T-cell (primary cell): Measurements from ENCODE around the gene ARL9. TPM values are rescaled to one million over a fixed set of nuclear protein-coding genes. Genes with fewer than 3 reads are reported as not detected.
"Not testable (repeated sequence)": the region's sequence is repeated elsewhere in the genome, so short reads cannot be mapped to it uniquely, and the experiment has no call there.

Experiments used
- ATAC-seq, 4 experiments: fragments of 200-7000 bp in 3 of 4; fragments of 150-1000 bp in 1 of 4; cut with Tn5 transposase; replicated peaks in 1 of 4; 1 replicate in 3 of 4; 2 replicates in 1 of 4; pipeline ENCODE4 v1.10.0; 2021; ENCODE audit warnings: moderate library complexity in 3 of 4, mild to moderate bottlenecking in 2 of 4, moderate number of reproducible peaks in 1 of 4
- CTCF ChIA-PET, 2 donors: fragments of 300-600 bp; sonication (Branson Sonifier 250); formaldehyde crosslinking; loops; one replicate each; lab custom pipeline; 2022; ENCODE audit warnings: antibody characterized with exemption in 2 of 2; lab: Charles Lee
- POLR2A ChIA-PET, 2 donors: fragments of 300-600 bp; sonication (Branson Sonifier 250); formaldehyde crosslinking; loops; one replicate each; lab custom pipeline; 2022; ENCODE audit warnings: antibody characterized with exemption in 2 of 2; lab: Charles Lee
- DNase-seq, 35 experiments: peaks; one replicate each; pipeline versions ENCODE4 v3.0.0 to v3.0.0-alpha.2; 2013 to 2023
- H3K27ac ChIP-seq: one replicate; pipeline ENCODE4 v1.5.1; 2013; ENCODE audit warnings: low read length
- H3K27me3 ChIP-seq, 2 experiments: replicated peaks in 1 of 2; 1 replicate in 1 of 2; 2 replicates in 1 of 2; pipeline versions ENCODE4 v1.6.1 to v1.7.0; 2013; ENCODE audit warnings: low read length in 1 of 2, mixed read lengths in 1 of 2; ENCODE audit not compliant: control insufficient read depth in 2 of 2, insufficient read depth in 2 of 2; ENCODE audit errors: extremely low read depth in 1 of 2
- H3K36me3 ChIP-seq, 2 donors: 1 replicate in 1 of 2; 2 replicates in 1 of 2; pipeline versions ENCODE4 v1.6.1 to v1.7.0; 2013; ENCODE audit warnings: low read length in 1 of 2; ENCODE audit not compliant: control insufficient read depth in 2 of 2, insufficient read depth in 1 of 2; ENCODE audit errors: extremely low read depth in 1 of 2
- H3K4me1 ChIP-seq, 2 experiments: 1 replicate in 1 of 2; 2 replicates in 1 of 2; pipeline versions ENCODE4 v1.6.1 to v1.7.0; 2013; ENCODE audit warnings: low read length in 2 of 2, mixed read lengths in 1 of 2; ENCODE audit not compliant: insufficient read depth in 2 of 2, control insufficient read depth in 1 of 2; ENCODE audit errors: extremely low read depth in 1 of 2
- H3K4me3 ChIP-seq, 2 donors: 1 replicate in 1 of 2; 2 replicates in 1 of 2; pipeline versions ENCODE4 v1.5.1 to v1.7.0; 2013; ENCODE audit warnings: mild to moderate bottlenecking in 2 of 2, low read length in 1 of 2, moderate library complexity in 1 of 2; ENCODE audit not compliant: control insufficient read depth in 1 of 2; ENCODE audit errors: extremely low read depth in 1 of 2
- H3K9me3 ChIP-seq: 2 replicates; pipeline ENCODE4 v1.7.0; 2013
- H3K27ac Mint-ChIP-seq, 2 donors: one replicate each; pipeline ENCODE4 v1.8.0; 2020 to 2021; ENCODE audit warnings: mild to moderate bottlenecking in 2 of 2, mixed read lengths in 2 of 2
- H3K27me3 Mint-ChIP-seq, 2 donors: one replicate each; pipeline ENCODE4 v1.8.0; 2021 to 2022; ENCODE audit warnings: mixed read lengths in 2 of 2
- H3K36me3 Mint-ChIP-seq: one replicate; pipeline ENCODE4 v1.8.0; 2021; ENCODE audit warnings: mixed read lengths
- H3K4me1 Mint-ChIP-seq, 3 donors: one replicate each; pipeline ENCODE4 v1.8.0; 2020 to 2022; ENCODE audit warnings: mixed read lengths in 3 of 3, mild to moderate bottlenecking in 1 of 3
- H3K4me3 Mint-ChIP-seq, 3 donors: one replicate each; pipeline ENCODE4 v1.8.0; 2020 to 2022; ENCODE audit warnings: mild to moderate bottlenecking in 3 of 3, mixed read lengths in 3 of 3, moderate library complexity in 3 of 3
- H3K9me3 Mint-ChIP-seq, 3 donors: one replicate each; pipeline ENCODE4 v1.8.0; 2020 to 2022; ENCODE audit warnings: mixed read lengths in 3 of 3
- WGBS: methylation state at CpG from one replicate; pipeline ENCODE4 v1.1.5; 2013; ENCODE audit warnings: missing lambda C conversion rate; ENCODE audit not compliant: insufficient coverage; 5-methylcytosine and 5-hydroxymethylcytosine counted together
- total RNA-seq, 35 experiments: library from RNA in 6 of 35; stranded (reverse) in 6 of 35; fragments of 120-200 nt in 1 of 35; gene quantifications; one replicate each; pipeline versions ENCODE4 v1.2.1 to v1.2.4 and lab custom pipeline; 2013 to 2026

ARL9 gene
- total RNA-seq, 5 donors from 2014 or later (not counting 1 experiment from before 2014, with no cell fraction given), result 0.23 to 0.63 (median 0.52) TPM; not detected in 1

DNA sequence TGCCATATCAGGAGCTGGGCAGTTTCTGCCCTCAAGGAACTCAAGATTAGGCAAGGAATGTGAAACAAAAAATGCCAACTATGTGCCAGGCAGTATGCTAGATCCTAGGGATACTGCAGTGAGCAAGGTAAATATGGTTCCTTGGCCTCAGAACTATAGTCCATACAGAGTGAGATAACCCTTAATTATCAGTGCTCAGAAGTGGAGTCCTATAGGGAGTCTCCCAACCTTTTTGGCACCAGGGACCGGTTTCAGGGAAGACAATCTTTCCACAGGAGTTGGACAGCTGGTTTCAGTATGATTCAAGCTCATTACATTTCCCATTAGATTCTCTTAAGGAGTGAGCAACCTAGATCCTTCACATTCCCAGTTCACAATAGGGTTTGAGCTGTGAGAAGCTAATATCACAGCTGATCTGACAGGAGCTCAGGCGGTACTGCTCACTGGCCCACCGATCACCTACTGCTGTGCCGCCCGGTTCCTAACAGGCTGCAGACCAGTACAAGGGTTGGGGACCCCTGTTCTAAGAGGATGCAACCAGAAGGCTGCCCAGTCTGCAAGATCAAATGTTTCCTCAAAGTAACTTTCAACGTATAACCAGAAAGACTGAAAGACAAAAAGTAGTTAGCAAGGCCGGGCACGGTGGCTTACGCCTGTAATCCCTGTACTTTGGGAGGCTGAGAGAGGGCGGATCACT lies 39.8 kb upstream of the ARL9 start:
- Mint-ChIP-seq H3K4me1 (peaks cover 58 to 72% (median 64%) of the 10 kb centered on the region in 3 donors), H3K36me3 (peaks cover 16% of the 10 kb centered on the region), H3K9me3 (no peaks in the 10 kb centered on the region), H3K27me3 (no peaks in the 10 kb centered on the region), H3K27ac (peak overlapping the region in 1 of 2 donors; percentile 99), H3K4me3 (peak overlapping the region; percentile 97 to 100 (median 98))
- ChIA-PET POLR2A (interaction anchor here (0.6 to 1.9 kb wide), 8 partner anchors 17 to 548 kb away, joined by 3 to 15 read pairs (median 4); partner anchors contain the start of genes PAICS (in 2 of the 2), PPAT (in 2 of the 2) and AASDH (in 1 of the 2)), CTCF (interaction anchor here (0.5 to 2.8 kb wide), 9 partner anchors 8 to 442 kb away, joined by 3 to 21 read pairs (median 4); partner anchors contain the start of genes PAICS (in 2 of the 2), PPAT (in 1 of the 2) and REST (in 1 of the 2))
- H3K36me3 ChIP-seq, result peaks cover 6 to 10% of the 10 kb centered on the region in 2 donors
- no peak for ATAC-seq
- WGBS, result 95% methylated on average over 7 of the region's 10 CpGs
- H3K27ac ChIP-seq, result no peak overlapping the region
- peaks cover 23 to 38% of the 10 kb centered on the region in 2 experiments for H3K4me1 ChIP-seq
- no peaks in the 10 kb centered on the region for H3K27me3 ChIP-seq
- H3K4me3 ChIP-seq, result no peak overlapping the region
- no peak for DNase-seq
- no peaks in the 10 kb centered on the region for H3K9me3 ChIP-seq

GRCh38 chr4:56466296-56466761 lies 39.3 kb upstream of the ARL9 start:
- Histone ChIP-seq H3K27ac (peak overlapping the region; percentile 84), H3K4me3 (peak overlapping the region; percentile 90 to 99), H3K4me1 (peaks cover 23 to 38% of the 10 kb centered on the region in 2 experiments)
- peak in 1 of 35 experiments; percentile 37 for DNase-seq
- not testable (repeated sequence) for H3K27me3 ChIP-seq, H3K9me3 ChIP-seq, H3K9me3 Mint-ChIP-seq, H3K36me3 ChIP-seq, ATAC-seq, H3K27me3 Mint-ChIP-seq
- no CpG with 5 or more reads among the region's 8 CpGs for WGBS
- Mint-ChIP-seq H3K36me3 (peaks cover 17% of the 10 kb centered on the region), H3K27ac (peak overlapping the region; percentile 96 to 99), H3K4me3 (peak overlapping the region; percentile 97 to 100 (median 98)), H3K4me1 (peaks cover 58 to 72% (median 64%) of the 10 kb centered on the region in 3 donors)
- ChIA-PET POLR2A (interaction anchor here (0.6 to 1.9 kb wide), 10 partner anchors 10 to 549 kb away, joined by 4 to 15 read pairs (median 4); partner anchors contain the start of genes PAICS (in 2 of the 2), PPAT (in 2 of the 2), AASDH (in 1 of the 2) and REST (in 1 of the 2)), CTCF (interaction anchor here (0.7 to 2.8 kb wide), 8 partner anchors 9 to 441 kb away, joined by 3 to 21 read pairs (median 4); partner anchors contain the start of genes PAICS (in 1 of the 2) and PPAT (in 1 of the 2))

DNA sequence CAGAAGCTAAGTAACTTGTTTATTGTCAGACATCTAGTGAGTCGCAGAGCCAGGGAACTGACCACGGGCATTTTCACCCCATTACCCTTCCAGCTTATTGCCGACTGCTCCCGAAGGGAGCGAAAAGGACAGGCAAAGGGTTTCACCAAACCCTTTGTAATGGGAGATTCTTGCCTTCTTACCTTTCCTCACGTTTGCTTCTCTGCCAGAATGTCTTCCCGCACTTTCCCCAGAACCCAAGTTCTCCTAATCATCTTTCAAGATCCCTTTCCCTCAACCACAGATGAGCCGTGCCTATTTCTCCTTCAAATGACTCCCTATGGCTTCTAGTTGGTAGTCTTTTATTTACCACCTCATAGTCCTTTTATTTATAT lies 38.7 kb upstream of the ARL9 start:
- 0% methylated on average over 2 of the region's 8 CpGs for WGBS
- Mint-ChIP-seq H3K27me3 (no peaks in the 10 kb centered on the region), H3K9me3 (no peaks in the 10 kb centered on the region), H3K27ac (peak overlapping the region; percentile 96 to 99), H3K4me1 (peaks cover 62 to 68% (median 66%) of the 10 kb centered on the region in 3 donors), H3K36me3 (peaks cover 21% of the 10 kb centered on the region), H3K4me3 (peak overlapping the region; percentile 97 to 100 (median 98))
- ChIA-PET CTCF (interaction anchor here (0.7 to 2.8 kb wide), 6 partner anchors 9 to 44 kb away, joined by 3 to 21 read pairs (median 4); partner anchors contain the start of genes PAICS (in 1 of the 2) and PPAT (in 1 of the 2)), POLR2A (interaction anchor here (0.6 to 1.9 kb wide), 8 partner anchors 10 to 441 kb away, joined by 4 to 15 read pairs (median 5); partner anchors contain the start of genes PAICS (in 2 of the 2), PPAT (in 2 of the 2), AASDH (in 1 of the 2) and REST (in 1 of the 2))
- Histone ChIP-seq H3K27me3 (no peaks in the 10 kb centered on the region), H3K27ac (peak overlapping the region; percentile 84), H3K4me1 (peaks cover 23 to 38% of the 10 kb centered on the region in 2 experiments), H3K9me3 (no peaks in the 10 kb centered on the region), H3K4me3 (peak overlapping the region; percentile 90 to 99), H3K36me3 (peaks cover 6 to 9% of the 10 kb centered on the region in 2 donors)
- DNase-seq (no peak), ATAC-seq (no peak)

GRCh38 chr4:56467284-56468096 lies 38.1 kb upstream of the ARL9 start, which contains the start of gene SRP72:
Gene SRP72 (plus strand): TSS chr4:56467617. CDS start chr4:56467636, 19 bp downstream.
- Histone ChIP-seq H3K36me3 (peaks cover 2 to 11% of the 10 kb centered on the region in 2 donors), H3K27me3 (no peaks in the 10 kb centered on the region), H3K4me1 (peaks cover 23 to 38% of the 10 kb centered on the region in 2 experiments), H3K4me3 (peak within 1 kb of the TSS; percentile 90 to 99), H3K27ac (peak within 1 kb of the TSS; percentile 84), H3K9me3 (no peaks in the 10 kb centered on the region)
- ChIA-PET CTCF (interaction anchor here in 1 of 2 donors (0.7 to 2.8 kb wide), 5 partner anchors 32 to 512 kb away, joined by 3 to 21 read pairs (median 4); partner anchors contain the start of genes PAICS and PPAT), POLR2A (interaction anchor here (0.6 to 1.9 kb wide), 5 partner anchors 30 to 510 kb away, joined by 4 to 15 read pairs (median 5); partner anchors contain the start of genes AASDH (in 1 of the 2), NOA1 (in 1 of the 2), PAICS (in 1 of the 2) and POLR2B (in 1 of the 2))
- Mint-ChIP-seq H3K4me3 (peak within 1 kb of the TSS; percentile 97 to 100 (median 98)), H3K4me1 (peaks cover 62 to 65% (median 64%) of the 10 kb centered on the region in 3 donors), H3K36me3 (peaks cover 16% of the 10 kb centered on the region), H3K27me3 (no peaks in the 10 kb centered on the region), H3K9me3 (no peaks in the 10 kb centered on the region), H3K27ac (peak within 1 kb of the TSS; percentile 96 to 99)
- WGBS, result under 1% methylated on average over 51 of the region's 62 CpGs
- peak; percentile 97 to 98 (median 98) for ATAC-seq
- peak; percentile 71 to 96 (median 92) for DNase-seq

GRCh38 chr4:56468097-56468422 lies 37.5 kb upstream of the ARL9 start:
- H3K36me3 Mint-ChIP-seq, result peaks cover 16% of the 10 kb centered on the region
- no peaks in the 10 kb centered on the region for H3K9me3 Mint-ChIP-seq
- Histone ChIP-seq H3K27ac (peak overlapping the region; percentile 84), H3K9me3 (no peaks in the 10 kb centered on the region), H3K36me3 (peaks cover 2 to 17% of the 10 kb centered on the region in 2 donors), H3K27me3 (no peaks in the 10 kb centered on the region), H3K4me1 (peaks cover 23 to 38% of the 10 kb centered on the region in 2 experiments), H3K4me3 (peak overlapping the region; percentile 90 to 99)
- ChIA-PET CTCF (interaction anchor here (0.7 to 1.7 kb wide), 6 partner anchors 15 to 512 kb away, joined by 3 to 11 read pairs (median 4); partner anchors contain the start of genes PPAT (in 2 of the 2) and PAICS (in 1 of the 2)), POLR2A (interaction anchor here in 1 of 2 donors (0.5 to 1.4 kb wide), 2 partner anchors 11 to 510 kb away, joined by 4 to 7 read pairs; partner anchors contain the start of genes NOA1 and POLR2B)
- peak; percentile 38 to 53 (median 44) for ATAC-seq
- H3K4me1 Mint-ChIP-seq, result peaks cover 62 to 65% (median 64%) of the 10 kb centered on the region in 3 donors
- DNase-seq, result peak in 9 of 35 experiments; percentile 1 to 14 (median 5)
- peak overlapping the region; percentile 96 to 99 for H3K27ac Mint-ChIP-seq
- H3K27me3 Mint-ChIP-seq, result no peaks in the 10 kb centered on the region
- peak overlapping the region; percentile 97 to 100 (median 98) for H3K4me3 Mint-ChIP-seq
- WGBS, result 0% methylated on average over 4 of the region's 10 CpGs
